GM18507 (cell line): ENCODE data around the gene PRIMA1.

ENCODE experiments used
- DNase-seq: peaks from one replicate; pipeline ENCODE4 v3.0.0; 2011; ENCODE audit warnings: low read depth; ENCODE audit not compliant: insufficient read length; ENCODE audit errors: extremely low spot score
- FAIRE-seq: peaks from 2 replicates; lab custom pipeline; 2011; peaks lifted over from hg19 to GRCh38; lab: Jason Lieb, UNC

The PRIMA1 gene

GRCh38 chr14:93717668-93718320 is 70.5 kb downstream of the PRIMA1 start:
- DNase-seq: no peak
- FAIRE-seq: no peak

GRCh38 chr14:93716746-93717667 is 71.3 kb downstream of the PRIMA1 start:
- no peak for DNase-seq
- FAIRE-seq: no peak

- FAIRE-seq: no peak
These were observed 72.1 kb downstream of the PRIMA1 start for GRCh38 chr14:93716002-93716745.

GRCh38 chr14:93715279-93715927 is 72.9 kb downstream of the PRIMA1 start:
- no peak for DNase-seq
- FAIRE-seq: no peak

More at GRCh38 chr14:93716002-93716745, 72.1 kb downstream of the PRIMA1 start:
- DNase-seq: no peak

GRCh38 chr14:93714605-93715004 is 73.7 kb downstream of the PRIMA1 start:
- no peak for FAIRE-seq
- no peak for DNase-seq

GRCh38 chr14:93713726-93714405 is 74.4 kb downstream of the PRIMA1 start:
- DNase-seq (no peak), FAIRE-seq (no peak)

- DNase-seq (no peak), FAIRE-seq (no peak)
These were observed 75.2 kb downstream of the PRIMA1 start for GRCh38 chr14:93712838-93713724.

- FAIRE-seq (no peak), DNase-seq (no peak)
These were observed 76.0 kb downstream of the PRIMA1 start for GRCh38 chr14:93712079-93712837.

- DNase-seq (no peak), FAIRE-seq (no peak)
These were observed 79.0 kb downstream of the PRIMA1 start for GRCh38 chr14:93709249-93709648.

- FAIRE-seq (no peak), DNase-seq (no peak)
These were observed 79.5 kb downstream of the PRIMA1 start for GRCh38 chr14:93708800-93709199.

- FAIRE-seq (no peak), DNase-seq (no peak)
These were observed 80.0 kb downstream of the PRIMA1 start for GRCh38 chr14:93708311-93708734.

- DNase-seq: no peak
- no peak for FAIRE-seq
These were observed 80.8 kb downstream of the PRIMA1 start for GRCh38 chr14:93707475-93707874.

GRCh38 chr14:93706360-93706955 is 81.8 kb downstream of the PRIMA1 start:
- no peak for FAIRE-seq
- no peak for DNase-seq

- FAIRE-seq: no peak
- DNase-seq: no peak
These were observed 82.7 kb downstream of the PRIMA1 start for GRCh38 chr14:93705513-93706156.

- no peak for FAIRE-seq
- no peak for DNase-seq
These were observed 84.3 kb downstream of the PRIMA1 start for GRCh38 chr14:93703941-93704340.

- DNase-seq: no peak
- FAIRE-seq: no peak
These were observed 85.3 kb downstream of the PRIMA1 start for GRCh38 chr14:93702946-93703345.

GRCh38 chr14:93701562-93701961 is 86.7 kb downstream of the PRIMA1 start:
- FAIRE-seq (no peak), DNase-seq (no peak)
